Fibroblast of lung (primary cell): ENCODE data around the gene SLC28A1.
"Not testable (repeated sequence)": the region's sequence is repeated elsewhere in the genome, so short reads cannot be mapped to it uniquely, and the experiment has no call there.

Source experiments
- EZH2 ChIP-seq: IDR thresholded peaks from 2 replicates; pipeline ENCODE4 v1.5.1; 2012; ENCODE audit warnings: low read length, control low read depth, mild to moderate bottlenecking; ENCODE audit errors: missing control alignments
- TF ChIP-seq, protein P1 (sequence below), 2 donors: IDR thresholded peaks in 1 of 2; conservative IDR thresholded peaks in 1 of 2; 1 replicate in 1 of 2; 2 replicates in 1 of 2; pipeline ENCODE4 v1.5.1; 2011 to 2012; ENCODE audit warnings: low read length in 2 of 2, control low read depth in 1 of 2, inconsistent platforms in 1 of 2, low read depth in 1 of 2, mild to moderate bottlenecking in 1 of 2

DNA sequence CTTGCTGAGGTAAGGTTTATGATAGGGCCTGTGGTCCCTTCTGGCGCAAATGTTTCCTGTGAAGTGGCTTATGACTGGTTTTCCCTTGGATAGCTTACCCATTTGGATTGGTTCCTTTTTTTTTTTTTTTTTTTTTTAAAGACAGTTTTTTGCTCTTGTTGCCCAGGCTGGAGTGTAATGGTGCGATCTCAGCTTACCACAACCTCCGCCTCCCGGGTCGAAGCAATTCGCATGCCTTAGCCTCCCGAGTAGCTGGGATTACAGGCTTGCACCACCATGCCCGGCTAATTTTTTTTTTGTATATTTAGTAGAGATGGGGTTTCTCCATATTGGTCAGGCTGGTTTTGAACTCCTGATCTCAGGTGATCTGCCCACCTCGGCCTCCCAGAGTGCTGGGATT, 102.9 kb downstream of the SLC28A1 start:
- TF ChIP-seq, protein P1, sequence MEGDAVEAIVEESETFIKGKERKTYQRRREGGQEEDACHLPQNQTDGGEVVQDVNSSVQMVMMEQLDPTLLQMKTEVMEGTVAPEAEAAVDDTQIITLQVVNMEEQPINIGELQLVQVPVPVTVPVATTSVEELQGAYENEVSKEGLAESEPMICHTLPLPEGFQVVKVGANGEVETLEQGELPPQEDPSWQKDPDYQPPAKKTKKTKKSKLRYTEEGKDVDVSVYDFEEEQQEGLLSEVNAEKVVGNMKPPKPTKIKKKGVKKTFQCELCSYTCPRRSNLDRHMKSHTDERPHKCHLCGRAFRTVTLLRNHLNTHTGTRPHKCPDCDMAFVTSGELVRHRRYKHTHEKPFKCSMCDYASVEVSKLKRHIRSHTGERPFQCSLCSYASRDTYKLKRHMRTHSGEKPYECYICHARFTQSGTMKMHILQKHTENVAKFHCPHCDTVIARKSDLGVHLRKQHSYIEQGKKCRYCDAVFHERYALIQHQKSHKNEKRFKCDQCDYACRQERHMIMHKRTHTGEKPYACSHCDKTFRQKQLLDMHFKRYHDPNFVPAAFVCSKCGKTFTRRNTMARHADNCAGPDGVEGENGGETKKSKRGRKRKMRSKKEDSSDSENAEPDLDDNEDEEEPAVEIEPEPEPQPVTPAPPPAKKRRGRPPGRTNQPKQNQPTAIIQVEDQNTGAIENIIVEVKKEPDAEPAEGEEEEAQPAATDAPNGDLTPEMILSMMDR (conservative IDR thresholded peaks at IDR 0.05 in 1 of 2, IDR thresholded peaks at IDR 0.05 in 1 of 2; ENCODE audit: low read depth in 1 of 2, low read length in 2 of 2): not testable (repeated sequence)
- TF ChIP-seq EZH2: not testable (repeated sequence)
